Esophagus muscularis mucosa (tissue), 3 donors: ENCODE results near the gene DNAH12.

ENCODE experiments used
- POLR2A ChIP-seq: fragments of 450-650 bp; IDR thresholded peaks from one replicate; pipeline ENCODE4 v1.6.1; 2017; ENCODE audit warnings: antibody characterized with exemption, moderate library complexity, mild to moderate bottlenecking, low read depth
- POLR2AphosphoS5 ChIP-seq, 2 donors: sonication (generic); formaldehyde crosslinking; IDR thresholded peaks; one replicate each; pipeline ENCODE4 v1.6.1; 2017; ENCODE audit warnings: antibody characterized with exemption in 2 of 2
- TF ChIP-seq, protein P1 (sequence below), 3 experiments: fragments of 200-600 bp in 2 of 3; fragments of 450-650 bp in 1 of 3; sonication (generic) in 2 of 3; IDR thresholded peaks; one replicate each; pipeline ENCODE4 v1.5.1; 2017 to 2019; ENCODE audit warnings: antibody characterized with exemption in 3 of 3, mild to moderate bottlenecking in 2 of 3, moderate library complexity in 1 of 3

GRCh38 chr3:57484563-57484962, 59.6 kb downstream of the DNAH12 start:
- TF ChIP-seq POLR2AphosphoS5 (IDR thresholded peaks at IDR 0.05), result no peak
- TF ChIP-seq POLR2A, result no peak
- TF ChIP-seq, protein P1, sequence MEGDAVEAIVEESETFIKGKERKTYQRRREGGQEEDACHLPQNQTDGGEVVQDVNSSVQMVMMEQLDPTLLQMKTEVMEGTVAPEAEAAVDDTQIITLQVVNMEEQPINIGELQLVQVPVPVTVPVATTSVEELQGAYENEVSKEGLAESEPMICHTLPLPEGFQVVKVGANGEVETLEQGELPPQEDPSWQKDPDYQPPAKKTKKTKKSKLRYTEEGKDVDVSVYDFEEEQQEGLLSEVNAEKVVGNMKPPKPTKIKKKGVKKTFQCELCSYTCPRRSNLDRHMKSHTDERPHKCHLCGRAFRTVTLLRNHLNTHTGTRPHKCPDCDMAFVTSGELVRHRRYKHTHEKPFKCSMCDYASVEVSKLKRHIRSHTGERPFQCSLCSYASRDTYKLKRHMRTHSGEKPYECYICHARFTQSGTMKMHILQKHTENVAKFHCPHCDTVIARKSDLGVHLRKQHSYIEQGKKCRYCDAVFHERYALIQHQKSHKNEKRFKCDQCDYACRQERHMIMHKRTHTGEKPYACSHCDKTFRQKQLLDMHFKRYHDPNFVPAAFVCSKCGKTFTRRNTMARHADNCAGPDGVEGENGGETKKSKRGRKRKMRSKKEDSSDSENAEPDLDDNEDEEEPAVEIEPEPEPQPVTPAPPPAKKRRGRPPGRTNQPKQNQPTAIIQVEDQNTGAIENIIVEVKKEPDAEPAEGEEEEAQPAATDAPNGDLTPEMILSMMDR (IDR thresholded peaks at IDR 0.05), result no peak
